ENCODE results near the gene CACNA2D4. TPM values are rescaled to one million over a fixed set of nuclear protein-coding genes. Genes with fewer than 3 reads are reported as not detected.

The CACNA2D4 gene
- total RNA-seq, 4 donors from 2014 or later = 10.1 to 16.2 (median 11.4) TPM

DNA sequence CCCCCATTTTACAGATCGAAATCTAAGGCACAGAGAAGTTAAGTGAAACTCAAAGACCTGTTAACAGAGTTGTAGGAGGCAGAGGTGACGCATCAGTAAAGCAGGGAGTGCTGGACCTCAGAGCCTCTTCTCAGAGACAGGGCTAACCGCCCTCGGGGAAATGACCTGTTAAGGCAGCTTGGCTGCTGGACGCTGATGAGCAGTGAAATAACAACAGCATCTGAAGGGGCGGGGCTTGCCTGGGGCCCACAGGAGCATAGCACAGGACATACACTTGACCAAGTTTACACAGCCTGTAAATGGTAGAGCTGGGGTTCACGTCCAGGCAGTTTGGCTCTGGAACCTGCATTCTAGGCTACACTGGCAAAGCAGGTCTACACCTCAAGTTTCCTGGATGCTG is 58.8 kb downstream of the CACNA2D4 start:
- H3K27me3 ChIP-seq = no peaks in the 10 kb centered on the region
- H3K4me3 ChIP-seq = no peak overlapping the region
- DNase-seq (ENCODE audit: low spot score in 2 of 2) = no peak
- H3K27ac ChIP-seq = no peak overlapping the region
- TF ChIP-seq, protein P1, sequence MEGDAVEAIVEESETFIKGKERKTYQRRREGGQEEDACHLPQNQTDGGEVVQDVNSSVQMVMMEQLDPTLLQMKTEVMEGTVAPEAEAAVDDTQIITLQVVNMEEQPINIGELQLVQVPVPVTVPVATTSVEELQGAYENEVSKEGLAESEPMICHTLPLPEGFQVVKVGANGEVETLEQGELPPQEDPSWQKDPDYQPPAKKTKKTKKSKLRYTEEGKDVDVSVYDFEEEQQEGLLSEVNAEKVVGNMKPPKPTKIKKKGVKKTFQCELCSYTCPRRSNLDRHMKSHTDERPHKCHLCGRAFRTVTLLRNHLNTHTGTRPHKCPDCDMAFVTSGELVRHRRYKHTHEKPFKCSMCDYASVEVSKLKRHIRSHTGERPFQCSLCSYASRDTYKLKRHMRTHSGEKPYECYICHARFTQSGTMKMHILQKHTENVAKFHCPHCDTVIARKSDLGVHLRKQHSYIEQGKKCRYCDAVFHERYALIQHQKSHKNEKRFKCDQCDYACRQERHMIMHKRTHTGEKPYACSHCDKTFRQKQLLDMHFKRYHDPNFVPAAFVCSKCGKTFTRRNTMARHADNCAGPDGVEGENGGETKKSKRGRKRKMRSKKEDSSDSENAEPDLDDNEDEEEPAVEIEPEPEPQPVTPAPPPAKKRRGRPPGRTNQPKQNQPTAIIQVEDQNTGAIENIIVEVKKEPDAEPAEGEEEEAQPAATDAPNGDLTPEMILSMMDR (IDR thresholded peaks at IDR 0.05) = no peak
- no peak for TF ChIP-seq POLR2A (IDR thresholded peaks at IDR 0.05)
- TF ChIP-seq EP300 (IDR thresholded peaks at IDR 0.05) = no peak
- H3K4me1 ChIP-seq = no peaks in the 10 kb centered on the region
- WGBS, 2 donors = 57 to 66% methylated on average over 7 of the region's 7 CpGs
- peaks cover 0 to 25% (median 4%) of the 10 kb centered on the region in 4 donors for H3K9me3 ChIP-seq
- no peaks in the 10 kb centered on the region for H3K36me3 ChIP-seq

DNA sequence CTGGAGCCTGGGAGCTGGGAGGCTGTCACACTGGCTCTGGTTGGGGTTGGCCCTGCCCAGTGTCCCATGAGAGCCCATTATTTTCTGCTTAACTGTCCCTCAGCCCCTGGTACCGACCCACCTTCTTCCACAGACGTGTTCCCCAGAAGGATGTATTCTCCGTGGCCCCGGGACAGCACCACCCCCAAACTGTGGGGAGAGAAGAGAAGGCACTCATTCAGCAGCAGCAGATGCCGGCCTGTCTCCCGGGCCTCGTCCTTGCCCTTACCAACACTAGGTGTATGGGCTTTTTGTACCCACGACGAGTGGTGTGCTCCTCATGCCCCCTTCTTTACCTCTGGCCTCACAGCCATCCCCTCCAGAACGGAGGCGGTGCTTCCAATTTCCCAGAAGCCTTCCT is 60.0 kb downstream of the CACNA2D4 start:
- Histone ChIP-seq H3K4me1 (no peaks in the 10 kb centered on the region), H3K9me3 (peaks cover 0 to 31% (median 4%) of the 10 kb centered on the region in 4 donors), H3K4me3 (no peak overlapping the region), H3K27ac (no peak overlapping the region), H3K27me3 (no peaks in the 10 kb centered on the region), H3K36me3 (no peaks in the 10 kb centered on the region)
- WGBS, 2 donors = 82 to 85% methylated on average over 11 of the region's 11 CpGs
- no peak for TF ChIP-seq EP300 (IDR thresholded peaks at IDR 0.05)
- TF ChIP-seq, protein P1 (IDR thresholded peaks at IDR 0.05) = no peak
- DNase-seq (ENCODE audit: low spot score in 2 of 2) = no peak

DNA sequence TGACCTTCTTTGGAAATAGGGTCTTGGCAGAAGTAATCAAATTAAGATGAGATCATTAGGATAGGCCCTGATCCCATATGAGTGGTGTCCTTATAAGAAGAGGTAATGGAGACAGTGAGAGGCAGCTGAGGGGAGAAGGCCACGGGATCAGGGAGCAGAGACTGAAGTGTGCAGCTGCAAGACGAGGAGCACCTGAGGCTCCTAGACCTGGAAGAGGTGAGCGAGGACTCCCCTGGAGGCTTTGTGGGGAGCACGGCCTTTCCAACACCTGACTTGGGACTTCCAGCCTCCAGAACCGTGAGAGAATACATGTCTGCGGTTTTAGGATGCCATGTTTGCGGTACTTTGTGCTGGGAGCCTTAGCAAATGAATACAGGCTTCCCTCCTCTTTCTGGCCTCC is 60.6 kb downstream of the CACNA2D4 start:
- peaks cover 0 to 31% (median 4%) of the 10 kb centered on the region in 4 donors for H3K9me3 ChIP-seq
- no peak overlapping the region for H3K27ac ChIP-seq
- no peaks in the 10 kb centered on the region for H3K4me1 ChIP-seq
- no peaks in the 10 kb centered on the region for H3K27me3 ChIP-seq
- no peaks in the 10 kb centered on the region for H3K36me3 ChIP-seq
- no peak for TF ChIP-seq POLR2A (IDR thresholded peaks at IDR 0.05)
- WGBS, 2 donors = 83 to 87% methylated on average over 7 of the region's 7 CpGs
- DNase-seq (ENCODE audit: low spot score in 2 of 2) = no peak
- H3K4me3 ChIP-seq = no peak overlapping the region

DNA sequence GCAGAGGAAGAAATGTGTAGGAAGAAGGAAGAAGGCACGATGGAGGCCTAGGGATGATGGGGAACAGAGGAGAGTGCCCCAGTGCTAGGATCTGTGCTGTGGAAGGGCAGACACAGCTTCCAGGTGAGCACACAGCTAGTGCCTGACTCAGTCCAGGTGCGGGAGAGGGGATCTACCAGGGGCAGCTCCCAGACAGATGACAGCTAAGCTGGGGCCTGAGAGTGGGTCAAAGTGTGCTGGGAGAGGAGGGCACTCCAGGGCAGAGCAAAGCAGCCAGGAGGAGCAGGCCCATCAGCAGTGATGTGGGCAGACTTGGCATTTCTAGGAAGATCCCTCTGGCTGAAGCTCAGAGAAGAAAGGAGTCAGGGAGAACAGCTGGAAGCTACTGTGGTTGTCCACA is 61.4 kb downstream of the CACNA2D4 start:
- Histone ChIP-seq H3K4me1 (no peaks in the 10 kb centered on the region), H3K36me3 (no peaks in the 10 kb centered on the region), H3K9me3 (peaks cover 0 to 31% (median 4%) of the 10 kb centered on the region in 4 donors), H3K27me3 (no peaks in the 10 kb centered on the region), H3K4me3 (no peak overlapping the region), H3K27ac (no peak overlapping the region)
- DNase-seq (ENCODE audit: low spot score in 2 of 2) = no peak
- no peak for TF ChIP-seq POLR2A (IDR thresholded peaks at IDR 0.05)
- TF ChIP-seq EP300 (IDR thresholded peaks at IDR 0.05) = no peak
- TF ChIP-seq, protein P1 (IDR thresholded peaks at IDR 0.05) = no peak
- WGBS, 2 donors = 46 to 68% methylated on average over 2 of the region's 2 CpGs

DNA sequence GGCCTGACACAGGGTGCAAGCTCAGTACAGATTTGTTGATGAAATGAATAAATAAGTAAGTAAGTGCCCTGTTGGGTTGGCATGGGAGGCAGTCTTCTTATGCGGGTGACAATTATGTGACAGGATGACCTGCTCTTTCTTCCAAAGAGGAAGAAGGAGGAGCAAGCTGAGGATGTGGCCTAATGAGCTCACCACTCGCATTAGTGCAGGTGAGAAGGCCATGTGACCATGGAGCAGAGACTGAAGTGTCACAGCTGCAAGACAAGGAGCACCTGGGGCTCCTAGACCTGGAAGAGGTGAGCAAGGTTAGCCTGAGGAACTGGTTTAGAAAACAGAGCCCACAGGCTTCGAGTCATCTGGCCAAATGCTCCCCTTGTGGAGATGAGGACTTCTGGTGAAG is 63.2 kb downstream of the CACNA2D4 start:
- no peak for TF ChIP-seq POLR2A (IDR thresholded peaks at IDR 0.05)
- TF ChIP-seq EP300 (IDR thresholded peaks at IDR 0.05) = no peak
- TF ChIP-seq, protein P1 (IDR thresholded peaks at IDR 0.05) = no peak
- H3K36me3 ChIP-seq = no peaks in the 10 kb centered on the region
- H3K4me1 ChIP-seq = no peaks in the 10 kb centered on the region
- 46 to 75% methylated on average over 3 of the region's 3 CpGs for WGBS, 2 donors
- no peak overlapping the region for H3K27ac ChIP-seq
- no peak overlapping the region for H3K4me3 ChIP-seq
- no peaks in the 10 kb centered on the region for H3K27me3 ChIP-seq
- H3K9me3 ChIP-seq = peaks cover 0 to 31% (median 4%) of the 10 kb centered on the region in 4 donors
- DNase-seq (ENCODE audit: low spot score in 2 of 2) = no peak

DNA sequence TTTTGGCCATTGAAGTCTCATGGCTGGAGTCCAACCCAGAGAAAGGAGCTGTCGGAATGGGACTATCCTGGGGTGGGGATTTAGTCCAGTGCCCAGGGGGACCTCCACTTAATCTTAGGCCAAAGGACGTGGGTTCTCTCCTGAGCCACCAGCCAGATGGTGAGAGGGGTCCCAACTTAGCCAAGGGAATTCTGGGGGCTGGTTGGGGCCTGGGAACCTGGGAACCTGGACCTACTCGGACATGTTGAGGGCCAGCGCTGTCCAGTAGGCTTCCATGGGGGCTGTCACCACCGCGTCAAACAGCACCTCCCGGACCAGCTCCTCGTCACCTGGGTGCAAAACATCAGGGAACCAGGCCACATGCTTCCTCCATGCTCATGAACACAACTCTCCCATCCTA is 64.7 kb downstream of the CACNA2D4 start:
- no peak overlapping the region for H3K27ac ChIP-seq
- 86 to 94% methylated on average over 8 of the region's 8 CpGs for WGBS, 2 donors
- no peaks in the 10 kb centered on the region for H3K27me3 ChIP-seq
- H3K4me1 ChIP-seq = no peaks in the 10 kb centered on the region
- DNase-seq (ENCODE audit: low spot score in 2 of 2) = no peak
- TF ChIP-seq EP300 (IDR thresholded peaks at IDR 0.05) (no peak), POLR2A (IDR thresholded peaks at IDR 0.05) (no peak)
- TF ChIP-seq, protein P1 (IDR thresholded peaks at IDR 0.05) = no peak
- H3K4me3 ChIP-seq = no peak overlapping the region
- peaks cover 0 to 31% (median 4%) of the 10 kb centered on the region in 4 donors for H3K9me3 ChIP-seq
- no peaks in the 10 kb centered on the region for H3K36me3 ChIP-seq
